Left lung (tissue), 10 donors: ENCODE results near the gene SACM1L. TPM values are rescaled to one million over a fixed set of nuclear protein-coding genes. Genes with fewer than 3 reads are reported as not detected.

Source experiments
- ATAC-seq: fragments of 200-7000 bp; cut with Tn5 transposase; one replicate; pipeline ENCODE4 v1.9.1; 2020; ENCODE audit warnings: moderate library complexity
- DNase-seq, 4 donors: peaks; one replicate each; pipeline ENCODE4 v3.0.0-alpha.2; 2013 to 2020
- H3K27ac ChIP-seq, 2 donors: fragments of 200-600 bp; sonication (generic) in 1 of 2; one replicate each; pipeline versions ENCODE4 v1.5.0 to v1.8.0; 2020 to 2021
- H3K27me3 ChIP-seq, 2 donors: fragments of 200-600 bp; sonication (generic) in 1 of 2; one replicate each; pipeline versions ENCODE4 v1.5.0 to v1.8.0; 2020 to 2021
- H3K36me3 ChIP-seq, 2 donors: fragments of 200-600 bp; sonication (generic) in 1 of 2; one replicate each; pipeline versions ENCODE4 v1.5.0 to v1.8.0; 2020 to 2021
- H3K4me1 ChIP-seq, 2 donors: fragments of 200-600 bp; one replicate each; pipeline ENCODE4 v1.8.0; 2021
- H3K4me3 ChIP-seq, 2 donors: fragments of 200-600 bp; sonication (generic) in 1 of 2; one replicate each; pipeline versions ENCODE4 v1.5.0 to v1.8.0; 2020 to 2021; ENCODE audit warnings: mild to moderate bottlenecking in 1 of 2
- H3K9me3 ChIP-seq, 2 donors: fragments of 200-600 bp; sonication (generic) in 1 of 2; one replicate each; pipeline versions ENCODE4 v1.5.0 to v1.8.0; 2020 to 2021
- intact Hi-C, 2 donors: fragments of 100-400 bp; cut with DNase I; formaldehyde crosslinking; loops; one replicate each; pipeline versions ENCODE4 v1.11.2 to v1.14.2; 2022
- polyA plus RNA-seq, 6 donors: library from polyadenylated mRNA; unstranded; fragments of 120-200 nt; gene quantifications; one replicate each; pipeline ENCODE4 v1.2.1, GENCODE V29; 2013; ENCODE audit not compliant: insufficient read length in 6 of 6
- total RNA-seq, 2 donors: library from RNA; stranded (reverse); fragmentation: NEBNext Ultra II Directional; extraction: Animal tissue kit (Norgen Biotek cat#: 25700); gene quantifications; one replicate each; pipeline ENCODE4 v1.2.1, GENCODE V29; 2021
- TF ChIP-seq, protein P1 (sequence below), 2 donors: fragments of 200-600 bp; sonication (generic) in 1 of 2; IDR thresholded peaks; one replicate each; pipeline versions ENCODE4 v1.5.0 to v1.8.0; 2021; ENCODE audit warnings: antibody characterized with exemption in 2 of 2
- donor health status: DM: no; HTN: yes; CAD: no.
- donor health status: DM: no; HTN: no; CAD: no.

Gene SACM1L
- total and polyA plus RNA-seq, 8 donors, result 58.2 to 100 (median 80.2) TPM

DNA sequence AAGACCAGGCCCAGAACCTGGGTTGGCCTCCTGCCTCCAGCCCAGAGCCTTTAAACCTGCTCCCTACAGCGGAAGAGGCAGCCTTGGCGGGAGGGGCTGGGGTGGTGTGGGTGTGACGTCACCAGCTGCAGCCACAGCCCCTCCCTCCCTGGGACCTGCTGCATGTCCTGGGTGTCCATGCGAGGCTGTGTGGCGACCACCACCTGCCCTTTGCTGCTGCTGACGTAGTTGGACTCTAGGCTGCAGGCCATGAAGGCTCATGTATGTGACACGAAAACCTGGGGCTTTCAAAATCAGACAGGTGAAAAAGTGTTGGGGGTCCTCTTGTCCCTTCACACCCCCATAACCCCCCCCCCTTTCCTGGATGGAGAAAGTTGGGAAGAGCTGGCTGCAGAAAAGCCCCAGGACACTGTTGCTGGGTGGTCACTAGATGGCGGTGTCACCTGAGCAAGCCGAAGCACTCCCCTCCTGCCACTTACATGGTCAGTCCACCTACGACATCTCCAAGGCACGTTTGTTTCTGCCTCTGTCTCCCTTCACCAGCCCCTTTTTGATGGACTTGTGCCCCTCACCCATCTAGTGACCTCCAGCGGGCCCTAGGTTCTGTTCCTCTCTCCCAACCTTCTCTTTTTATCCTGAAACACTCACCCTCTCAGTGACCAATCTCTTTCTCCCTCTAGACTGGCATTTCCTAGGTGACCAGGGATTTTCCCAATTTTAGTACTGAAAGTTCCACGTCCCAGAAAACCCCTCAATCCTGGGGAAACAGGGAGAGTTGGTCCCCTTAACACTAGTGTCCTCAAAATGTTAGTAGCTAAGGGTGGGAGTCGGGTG, 71.9 kb downstream of the SACM1L start:
- ATAC-seq (peak; percentile 98), DNase-seq (peak in 1 of 4 donors; percentile 68)
- no peak overlapping the region for H3K27ac ChIP-seq
- no peaks in the 10 kb centered on the region for H3K27me3 ChIP-seq
- no peaks in the 10 kb centered on the region for H3K4me1 ChIP-seq
- TF ChIP-seq, protein P1, sequence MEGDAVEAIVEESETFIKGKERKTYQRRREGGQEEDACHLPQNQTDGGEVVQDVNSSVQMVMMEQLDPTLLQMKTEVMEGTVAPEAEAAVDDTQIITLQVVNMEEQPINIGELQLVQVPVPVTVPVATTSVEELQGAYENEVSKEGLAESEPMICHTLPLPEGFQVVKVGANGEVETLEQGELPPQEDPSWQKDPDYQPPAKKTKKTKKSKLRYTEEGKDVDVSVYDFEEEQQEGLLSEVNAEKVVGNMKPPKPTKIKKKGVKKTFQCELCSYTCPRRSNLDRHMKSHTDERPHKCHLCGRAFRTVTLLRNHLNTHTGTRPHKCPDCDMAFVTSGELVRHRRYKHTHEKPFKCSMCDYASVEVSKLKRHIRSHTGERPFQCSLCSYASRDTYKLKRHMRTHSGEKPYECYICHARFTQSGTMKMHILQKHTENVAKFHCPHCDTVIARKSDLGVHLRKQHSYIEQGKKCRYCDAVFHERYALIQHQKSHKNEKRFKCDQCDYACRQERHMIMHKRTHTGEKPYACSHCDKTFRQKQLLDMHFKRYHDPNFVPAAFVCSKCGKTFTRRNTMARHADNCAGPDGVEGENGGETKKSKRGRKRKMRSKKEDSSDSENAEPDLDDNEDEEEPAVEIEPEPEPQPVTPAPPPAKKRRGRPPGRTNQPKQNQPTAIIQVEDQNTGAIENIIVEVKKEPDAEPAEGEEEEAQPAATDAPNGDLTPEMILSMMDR (IDR thresholded peaks at IDR 0.05), result peak; percentile 59
- intact Hi-C loops, result loop anchor here in 1 of 2 donors (10.0 kb wide), 1 partner anchor 164 kb away; no protein-coding TSS in a partner anchor
- no peak overlapping the region for H3K4me3 ChIP-seq
- H3K36me3 ChIP-seq, result no peaks in the 10 kb centered on the region
- no peaks in the 10 kb centered on the region for H3K9me3 ChIP-seq

DNA sequence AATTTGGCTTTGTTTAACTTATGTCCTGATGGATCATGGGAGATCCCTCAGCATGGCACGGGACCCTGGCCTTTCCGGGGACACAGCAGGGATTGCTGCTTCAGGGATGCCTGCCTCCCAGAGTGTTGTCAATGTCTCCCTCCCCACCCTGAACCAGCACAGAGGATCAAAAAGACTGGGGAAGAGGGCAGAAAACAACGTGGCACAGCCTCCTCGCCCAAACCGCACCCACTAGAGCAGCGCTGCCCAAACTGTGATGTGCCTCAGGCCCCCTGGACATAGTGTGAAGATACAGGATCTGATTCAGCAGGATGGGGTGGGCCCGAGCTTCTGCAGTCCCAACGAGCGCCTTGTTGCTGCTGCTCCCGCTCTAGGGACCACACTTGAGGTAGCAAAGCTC, 72.6 kb downstream of the SACM1L start:
- intact Hi-C loops, result loop anchor here in 1 of 2 donors (10.0 kb wide), 1 partner anchor 163 kb away; no protein-coding TSS in a partner anchor
- H3K9me3 ChIP-seq, result no peaks in the 10 kb centered on the region
- H3K27me3 ChIP-seq, result no peaks in the 10 kb centered on the region
- H3K27ac ChIP-seq, result no peak overlapping the region
- no peak overlapping the region for H3K4me3 ChIP-seq
- H3K4me1 ChIP-seq, result no peaks in the 10 kb centered on the region
- H3K36me3 ChIP-seq, result no peaks in the 10 kb centered on the region
- DNase-seq (no peak), ATAC-seq (no peak)
- TF ChIP-seq, protein P1 (IDR thresholded peaks at IDR 0.05), result no peak

DNA sequence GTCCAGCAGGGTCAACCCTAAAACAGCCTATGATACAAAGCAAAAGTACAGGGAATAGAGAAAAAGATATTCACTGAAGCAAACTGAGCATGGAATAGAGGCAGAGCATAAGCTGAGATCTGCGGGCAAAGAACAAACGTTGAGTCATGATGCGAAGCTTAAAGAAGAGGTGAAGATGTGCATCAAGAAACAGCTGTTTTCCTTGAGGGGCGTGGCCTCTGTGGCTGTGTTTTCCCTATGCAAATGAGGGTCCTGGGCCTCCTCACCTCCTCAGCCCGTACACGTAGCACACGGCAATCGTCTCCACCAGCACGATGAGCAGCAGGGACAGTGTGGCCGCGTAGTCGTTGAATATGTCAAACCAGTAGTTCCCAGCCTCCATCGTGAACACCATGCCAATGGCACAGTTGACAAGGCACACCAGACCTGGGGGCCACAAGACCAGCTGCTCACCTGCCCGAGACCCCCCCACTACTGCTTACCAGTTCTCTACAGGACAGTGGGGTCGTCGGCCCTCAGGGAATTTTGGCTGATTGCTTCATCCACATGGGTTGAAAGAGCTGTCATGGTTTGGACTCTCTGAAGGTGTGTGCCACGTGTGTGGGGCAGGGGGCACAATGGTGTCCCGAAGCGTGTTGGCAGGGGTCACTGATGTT, 73.6 kb downstream of the SACM1L start:
- TF ChIP-seq, protein P1 (IDR thresholded peaks at IDR 0.05), result no peak
- Histone ChIP-seq H3K36me3 (no peaks in the 10 kb centered on the region), H3K4me3 (no peak overlapping the region), H3K4me1 (no peaks in the 10 kb centered on the region), H3K27me3 (no peaks in the 10 kb centered on the region), H3K9me3 (no peaks in the 10 kb centered on the region), H3K27ac (no peak overlapping the region)
- DNase-seq (no peak), ATAC-seq (no peak)
- intact Hi-C loops, result loop anchor here in 1 of 2 donors (10.0 kb wide), 1 partner anchor 162 kb away; no protein-coding TSS in a partner anchor

DNA sequence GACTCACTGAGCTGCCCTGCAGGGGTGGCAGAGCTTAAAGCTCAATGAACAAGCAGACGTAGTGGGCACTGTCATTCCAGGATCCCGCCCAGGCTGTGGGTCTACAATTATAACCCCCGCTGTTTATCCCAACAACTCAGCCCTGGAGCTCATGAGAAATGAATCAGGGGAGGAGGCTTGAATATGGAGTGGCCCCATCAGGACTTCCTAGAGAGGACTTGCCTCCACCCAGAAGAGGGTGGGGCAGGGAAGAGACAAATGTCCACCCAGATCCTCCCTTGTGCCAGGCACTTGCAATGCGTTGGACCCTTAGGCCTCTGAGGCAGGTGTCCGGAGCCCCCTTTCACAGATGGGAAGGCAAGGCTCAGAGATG, 74.1 kb downstream of the SACM1L start:
- TF ChIP-seq, protein P1 (IDR thresholded peaks at IDR 0.05), result no peak
- ATAC-seq (no peak), DNase-seq (no peak)
- Histone ChIP-seq H3K4me1 (no peaks in the 10 kb centered on the region), H3K4me3 (no peak overlapping the region), H3K27ac (no peak overlapping the region), H3K36me3 (no peaks in the 10 kb centered on the region), H3K9me3 (no peaks in the 10 kb centered on the region), H3K27me3 (no peaks in the 10 kb centered on the region)
- intact Hi-C loops, result loop anchor here in 1 of 2 donors (10.0 kb wide), 1 partner anchor 162 kb away; no protein-coding TSS in a partner anchor

DNA sequence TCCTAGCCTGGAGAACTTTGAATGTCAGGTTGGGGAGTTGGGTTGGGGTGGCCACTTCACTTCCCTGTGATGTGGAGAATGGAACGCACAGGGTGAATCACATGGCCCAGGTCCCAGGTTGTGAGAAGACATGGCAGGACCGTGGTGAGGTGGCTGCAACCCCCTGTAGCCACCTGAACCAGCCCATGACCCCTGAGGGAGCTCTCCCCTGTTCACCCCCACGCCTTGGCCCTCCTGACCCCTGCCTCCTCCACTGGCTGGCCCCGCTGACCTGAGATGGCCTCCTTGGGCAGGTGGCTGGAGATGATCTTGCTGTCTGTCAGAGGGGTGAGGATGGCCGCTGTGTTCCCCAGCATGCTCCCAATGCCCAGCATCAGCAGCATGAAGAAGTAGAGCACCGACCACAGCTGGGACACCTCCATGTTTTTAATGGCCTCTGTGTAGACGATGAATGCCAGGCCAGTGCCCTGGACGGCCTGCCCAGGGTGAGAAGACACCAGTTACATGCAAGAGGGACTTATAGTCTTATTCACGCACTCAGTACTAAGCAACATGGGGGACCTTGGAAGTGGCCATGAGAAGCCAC, 76.2 kb downstream of the SACM1L start:
- Histone ChIP-seq H3K4me3 (no peak overlapping the region), H3K27me3 (no peaks in the 10 kb centered on the region), H3K36me3 (no peaks in the 10 kb centered on the region), H3K4me1 (no peaks in the 10 kb centered on the region), H3K9me3 (no peaks in the 10 kb centered on the region), H3K27ac (no peak overlapping the region)
- TF ChIP-seq, protein P1 (IDR thresholded peaks at IDR 0.05), result no peak
- DNase-seq (no peak), ATAC-seq (no peak)
- intact Hi-C loops, result loop anchor here in 1 of 2 donors (10.0 kb wide), 1 partner anchor 159 kb away; no protein-coding TSS in a partner anchor
